Measurements from ENCODE around the gene NKX2-3.

The NKX2-3 gene

GRCh38 chr10:99540657-99541531 is 8.2 kb downstream of the NKX2-3 start:
- H3K4me3 ChIP-seq (ENCODE audit: low read length) = no peak overlapping the region
- no peak for TF ChIP-seq CTCF (conservative IDR thresholded peaks at IDR 0.05; ENCODE audit: low read depth, low read length)
- DNase-seq (ENCODE audit: low read depth) = no peak

- no peak overlapping the region for H3K4me3 ChIP-seq (ENCODE audit: low read length)
- DNase-seq (ENCODE audit: low read depth) = no peak
- no peak for TF ChIP-seq CTCF (conservative IDR thresholded peaks at IDR 0.05; ENCODE audit: low read depth, low read length)
Observed at GRCh38 chr10:99544322-99544721, 11.6 kb downstream of the NKX2-3 start.

GRCh38 chr10:99548041-99548530 is 15.3 kb downstream of the NKX2-3 start:
- TF ChIP-seq CTCF (conservative IDR thresholded peaks at IDR 0.05; ENCODE audit: low read depth, low read length) = peak; percentile 22
- no peak overlapping the region for H3K4me3 ChIP-seq (ENCODE audit: low read length)
- DNase-seq (ENCODE audit: low read depth) = no peak

- H3K4me3 ChIP-seq (ENCODE audit: low read length) = no peak overlapping the region
- no peak for TF ChIP-seq CTCF (conservative IDR thresholded peaks at IDR 0.05; ENCODE audit: low read depth, low read length)
- DNase-seq (ENCODE audit: low read depth) = no peak
Observed at GRCh38 chr10:99551158-99551557, 18.4 kb downstream of the NKX2-3 start.

GRCh38 chr10:99551616-99552015 is 18.9 kb downstream of the NKX2-3 start:
- no peak for TF ChIP-seq CTCF (conservative IDR thresholded peaks at IDR 0.05; ENCODE audit: low read depth, low read length)
- H3K4me3 ChIP-seq (ENCODE audit: low read length) = no peak overlapping the region

GRCh38 chr10:99555371-99555770 is 22.6 kb downstream of the NKX2-3 start:
- no peak for TF ChIP-seq CTCF (conservative IDR thresholded peaks at IDR 0.05; ENCODE audit: low read depth, low read length)
- no peak overlapping the region for H3K4me3 ChIP-seq (ENCODE audit: low read length)
- DNase-seq (ENCODE audit: low read depth) = no peak

More at GRCh38 chr10:99551616-99552015, 18.9 kb downstream of the NKX2-3 start:
- no peak for DNase-seq (ENCODE audit: low read depth)
